Activated CD4-positive, alpha-beta memory T cell treated with anti-CD3 and anti-CD28 coated beads, Interleukin-2, amount 10 ng/mL, durations not matched to agents 7 days and 5 days (primary cell): ENCODE measurements around the gene GRM5. TPM values are rescaled to one million over a fixed set of nuclear protein-coding genes. Genes with fewer than 3 reads are reported as not detected.
"Not testable (repeated sequence)": the region's sequence is repeated elsewhere in the genome, so short reads cannot be mapped to it uniquely, and the experiment has no call there.

Experiments
- CTCF ChIA-PET: fragments of 350-600 bp; sonication (Branson Sonifier 250); formaldehyde crosslinking; loops from one replicate; lab custom pipeline; 2021; ENCODE audit warnings: antibody characterized with exemption, inconsistent platforms; lab: Charles Lee
- POLR2A ChIA-PET: fragments of 350-600 bp; sonication (Branson Sonifier 250); formaldehyde crosslinking; loops from one replicate; lab custom pipeline; 2021; ENCODE audit warnings: antibody characterized with exemption; lab: Charles Lee
- DNase-seq: peaks from one replicate; pipeline ENCODE4 v3.0.0-alpha.2; 2020
- H3K27ac Mint-ChIP-seq: one replicate; pipeline ENCODE4 v1.8.0; 2021; ENCODE audit warnings: mild to moderate bottlenecking, mixed read lengths
- H3K27me3 Mint-ChIP-seq: one replicate; pipeline ENCODE4 v1.8.0; 2021; ENCODE audit warnings: mixed read lengths
- H3K36me3 Mint-ChIP-seq: one replicate; pipeline ENCODE4 v1.8.0; 2021; ENCODE audit warnings: low read depth, mixed read lengths
- H3K4me1 Mint-ChIP-seq: one replicate; pipeline ENCODE4 v1.8.0; 2021; ENCODE audit warnings: mixed read lengths
- H3K4me3 Mint-ChIP-seq: one replicate; pipeline ENCODE4 v1.8.0; 2021; ENCODE audit warnings: mild to moderate bottlenecking, mixed read lengths
- H3K9me3 Mint-ChIP-seq: one replicate; pipeline ENCODE4 v1.8.0; 2021; ENCODE audit warnings: mixed read lengths
- total RNA-seq, 2 experiments: library from RNA; stranded (reverse); gene quantifications; one replicate each; pipeline ENCODE4 v1.2.3, GENCODE V29; 2021

The GRM5 gene
- total RNA-seq, 2 experiments from 2014 or later = not detected

DNA sequence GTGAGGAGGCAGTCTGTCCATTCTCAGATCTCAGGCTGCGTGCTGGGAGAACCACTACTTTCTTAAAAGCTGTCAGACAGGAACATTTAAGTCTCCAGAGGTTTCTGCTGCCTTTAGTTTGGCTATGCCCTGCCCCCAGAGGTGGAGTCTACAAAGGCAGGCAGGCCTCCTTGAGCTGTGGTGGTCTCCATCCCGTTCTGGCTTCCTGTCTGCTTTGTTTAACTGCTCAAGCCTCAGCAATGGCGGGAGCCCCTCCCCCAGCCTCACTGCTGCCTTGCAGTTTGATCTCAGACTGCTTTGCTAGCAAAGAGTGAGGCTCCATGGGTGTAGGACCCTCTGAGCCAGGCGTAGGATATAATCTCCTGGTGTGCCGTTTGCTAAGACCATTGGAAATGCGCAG is 602.5 kb downstream of the GRM5 start:
- H3K4me3 Mint-ChIP-seq, DNase-seq, POLR2A ChIA-PET, H3K36me3 Mint-ChIP-seq, H3K4me1 Mint-ChIP-seq, H3K27ac Mint-ChIP-seq, CTCF ChIA-PET, H3K9me3 Mint-ChIP-seq: not testable (repeated sequence)
- peaks cover 32% of the 10 kb centered on the region for H3K27me3 Mint-ChIP-seq

DNA sequence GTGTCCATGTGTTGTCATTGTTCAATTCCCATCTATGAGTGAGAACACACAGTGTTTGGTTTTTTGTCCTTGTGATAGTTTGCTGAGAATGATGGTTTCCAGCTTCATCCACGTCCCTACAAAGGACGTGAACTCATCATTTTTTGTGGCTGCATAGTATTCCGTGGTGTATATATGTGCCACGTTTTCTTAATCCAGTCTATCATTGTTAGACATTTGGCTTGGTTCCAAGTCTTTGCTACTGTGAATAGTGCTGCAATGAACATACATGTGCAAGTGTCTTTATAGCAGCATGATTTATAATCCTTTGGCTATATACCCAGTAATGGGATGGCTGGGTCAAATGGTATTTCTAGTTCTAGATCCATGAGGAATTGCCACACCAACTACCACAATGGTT is 607.7 kb downstream of the GRM5 start:
- H3K9me3 Mint-ChIP-seq, DNase-seq, H3K27ac Mint-ChIP-seq, H3K4me1 Mint-ChIP-seq, H3K4me3 Mint-ChIP-seq, H3K36me3 Mint-ChIP-seq, CTCF ChIA-PET, POLR2A ChIA-PET: not testable (repeated sequence)
- peaks cover 16% of the 10 kb centered on the region for H3K27me3 Mint-ChIP-seq

DNA sequence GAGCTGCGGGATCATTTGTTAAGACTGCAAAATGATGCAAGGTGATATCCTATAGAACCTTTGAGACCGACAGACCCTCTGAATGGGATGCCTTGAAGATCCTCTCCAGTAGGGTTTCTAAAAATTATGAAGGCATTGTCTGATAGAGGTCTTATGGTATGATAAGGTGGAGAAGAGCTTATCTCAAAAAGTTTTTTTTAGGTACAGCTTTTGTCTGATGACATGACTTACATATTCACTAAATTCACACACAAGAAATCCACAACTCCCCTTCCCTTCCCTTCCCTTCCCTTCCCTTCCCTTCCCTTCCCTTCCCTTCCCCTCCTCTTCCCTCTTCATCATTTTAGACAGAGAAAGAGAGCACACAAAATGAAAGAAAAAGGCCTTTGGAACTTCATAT is 609.8 kb downstream of the GRM5 start:
- Mint-ChIP-seq H3K27me3 (peaks cover 7% of the 10 kb centered on the region), H3K36me3 (no peaks in the 10 kb centered on the region), H3K4me3 (no peak overlapping the region), H3K9me3 (peaks cover 2% of the 10 kb centered on the region), H3K27ac (no peak overlapping the region), H3K4me1 (no peaks in the 10 kb centered on the region)
- DNase-seq = no peak
- POLR2A ChIA-PET = no interaction called here
- CTCF ChIA-PET = no interaction called here

DNA sequence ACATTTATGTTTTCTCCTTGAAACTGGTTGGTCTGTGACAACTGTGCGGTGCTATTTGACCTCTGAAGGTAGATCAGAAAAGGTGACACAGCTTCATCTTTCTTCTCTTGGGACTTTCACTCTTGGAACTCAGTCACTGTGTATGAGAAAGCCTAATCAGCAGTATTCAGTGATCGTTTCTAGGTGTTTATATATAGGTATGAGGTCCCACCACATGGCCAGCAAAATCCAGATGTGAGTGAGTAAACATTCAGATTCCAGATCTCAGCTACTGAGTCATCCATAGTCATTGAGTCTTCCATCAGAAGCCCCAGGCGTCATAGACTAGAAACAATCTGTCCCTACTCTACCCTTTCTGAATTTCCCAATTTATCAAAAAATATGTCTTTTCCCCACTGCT is 610.9 kb downstream of the GRM5 start:
- H3K27ac Mint-ChIP-seq = no peak overlapping the region
- H3K9me3 Mint-ChIP-seq = peaks cover 3% of the 10 kb centered on the region
- CTCF ChIA-PET = no interaction called here
- no peak overlapping the region for H3K4me3 Mint-ChIP-seq
- no peaks in the 10 kb centered on the region for H3K4me1 Mint-ChIP-seq
- POLR2A ChIA-PET = no interaction called here
- H3K27me3 Mint-ChIP-seq = peaks cover 3% of the 10 kb centered on the region
- no peak for DNase-seq
- H3K36me3 Mint-ChIP-seq = no peaks in the 10 kb centered on the region

Other genes starting within 250 kb of the GRM5 start
- not detected for gene TYR, start 111.9 kb upstream of the GRM5 start, total RNA-seq